Loucy (cell line): ENCODE results near the gene TEX9.

Experiments used
- CTCF ChIP-seq: fragments of 200-600 bp; sonication (generic); conservative IDR thresholded peaks from 2 replicates; pipeline ENCODE4 v1.5.1; 2014; ENCODE audit warnings: mild to moderate bottlenecking, antibody characterized with exemption, low read length
- EZH2phosphoT487 ChIP-seq: fragments of 200-600 bp; IDR thresholded peaks from 2 replicates; pipeline ENCODE4 v1.6.1; 2018; ENCODE audit warnings: antibody characterized with exemption, mild to moderate bottlenecking, moderate library complexity, borderline replicate concordance

- no peak for TF ChIP-seq CTCF
- TF ChIP-seq EZH2phosphoT487: no peak
These were observed 21.3 kb upstream of the TEX9 start for GRCh38 chr15:56343879-56344278.
